ENCODE data around the gene INAFM1.

INAFM1 gene

GRCh38 chr19:47274071-47274890, at the start of gene INAFM1:
INAFM1 (plus strand) TSS chr19:47274885; CDS start chr19:47274920, 35 bp downstream.
- DNase-seq (ENCODE audit: low read depth), result peak; percentile 98
- no peaks in the 10 kb centered on the region for H3K27me3 ChIP-seq (replicated peaks; ENCODE audit: control insufficient read depth, insufficient read depth, low read length)

DNA sequence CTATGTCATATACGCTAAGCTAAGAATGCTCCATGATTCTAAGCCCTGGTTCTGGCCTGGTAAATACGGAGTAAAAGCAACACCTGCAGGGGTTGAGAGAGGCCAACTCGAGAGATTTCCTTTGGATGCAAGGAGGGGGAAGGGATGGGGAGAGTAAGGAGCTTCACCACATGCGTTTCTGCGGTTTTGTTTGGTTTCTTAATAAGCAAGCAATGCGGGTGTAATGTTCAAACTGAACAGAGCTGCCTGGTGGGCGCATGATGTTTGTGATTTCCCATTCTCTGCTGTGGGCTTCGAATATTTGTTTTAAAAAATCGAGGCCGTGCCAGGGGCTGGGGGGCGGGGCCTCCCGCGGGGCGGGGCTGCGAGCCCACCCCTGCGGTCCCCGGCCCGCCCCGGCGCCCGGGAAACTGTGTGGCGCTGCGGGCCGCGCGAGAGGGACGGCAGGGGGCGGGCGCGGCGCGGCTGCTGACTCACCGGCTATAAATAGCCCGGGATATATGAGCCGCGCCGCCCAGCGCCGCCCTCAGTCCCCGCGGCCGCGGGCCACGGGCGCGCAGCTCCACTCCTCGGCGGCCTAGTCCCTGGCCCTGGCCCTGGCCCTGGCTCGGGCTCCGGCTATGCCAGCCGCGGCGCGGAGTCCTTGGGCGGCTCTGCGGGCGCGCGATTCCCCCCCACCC, 48.8 kb upstream of the INAFM1 start:
- no peaks in the 10 kb centered on the region for H3K27me3 ChIP-seq (replicated peaks; ENCODE audit: control insufficient read depth, insufficient read depth, low read length)
- peaks cover 12% of the 10 kb centered on the region for H3K36me3 ChIP-seq (ENCODE audit: control insufficient read depth, insufficient read depth, low read length, severe bottlenecking)
- DNase-seq (ENCODE audit: low read depth), result peak; percentile 97
- peak overlapping the region; percentile 83 for H3K4me3 ChIP-seq (ENCODE audit: low read length)
- no peaks in the 10 kb centered on the region for H3K9me3 ChIP-seq (ENCODE audit: control insufficient read depth, low read length)
- peak overlapping the region; percentile 90 for H3K9ac ChIP-seq (ENCODE audit: low read length)
- H3K4me1 ChIP-seq (ENCODE audit: control insufficient read depth, insufficient read depth, low read length), result peaks cover 25% of the 10 kb centered on the region

More at GRCh38 chr19:47274071-47274890, at the start of gene INAFM1:
- Histone ChIP-seq H3K36me3 (ENCODE audit: control insufficient read depth, insufficient read depth, low read length, severe bottlenecking) (peaks cover 13% of the 10 kb centered on the region), H3K9ac (ENCODE audit: low read length) (peak within 1 kb of the TSS; percentile 98), H3K4me1 (ENCODE audit: control insufficient read depth, insufficient read depth, low read length) (peaks cover 31% of the 10 kb centered on the region), H3K4me3 (ENCODE audit: low read length) (peak within 1 kb of the TSS; percentile 94), H3K9me3 (ENCODE audit: control insufficient read depth, low read length) (no peaks in the 10 kb centered on the region)

DNA sequence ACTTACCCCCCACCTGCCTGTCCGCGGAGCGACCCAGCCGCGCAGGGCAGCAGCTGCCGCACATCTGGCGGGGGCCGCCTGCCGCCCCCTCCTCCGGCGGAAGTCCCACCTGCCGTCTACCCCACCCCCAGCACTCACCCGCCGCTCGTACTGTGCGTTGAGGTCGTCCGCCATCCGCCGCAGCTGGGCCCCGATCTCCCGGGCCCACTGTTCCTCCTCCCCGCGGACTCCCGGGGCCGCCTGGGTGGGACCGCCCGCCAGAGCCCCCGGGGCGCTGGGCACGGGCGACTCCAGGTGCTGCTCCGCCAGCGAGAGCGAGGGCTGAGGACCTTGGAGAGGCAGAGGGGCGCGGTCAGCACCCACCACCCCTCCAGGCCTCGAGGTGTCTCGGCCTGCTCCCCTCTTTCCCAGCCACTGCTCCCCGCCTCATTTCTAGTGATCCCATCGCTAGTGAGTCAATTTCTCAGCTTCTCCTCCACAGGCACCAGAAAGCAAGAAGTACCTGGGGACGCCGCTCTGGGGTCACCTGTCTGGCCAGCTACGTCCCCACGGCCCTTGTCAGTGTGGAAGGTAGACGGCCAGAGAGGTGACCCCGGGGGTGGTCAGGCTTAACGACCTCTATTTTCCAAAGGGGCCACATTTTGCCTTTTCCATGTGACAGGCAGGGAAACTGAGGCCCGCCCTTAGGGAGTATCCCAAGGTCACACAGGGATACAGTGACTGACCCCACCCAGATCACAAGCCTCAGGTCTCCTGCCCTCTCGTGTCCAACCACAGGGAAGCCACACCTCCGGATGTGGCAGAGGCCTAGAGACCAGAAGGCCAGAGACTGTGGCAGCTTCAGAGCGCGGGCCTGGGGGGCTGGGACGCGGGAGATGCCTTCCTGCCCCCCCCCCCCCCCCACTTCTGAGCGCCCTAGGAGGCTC, 48.0 kb upstream of the INAFM1 start:
- peak; percentile 78 for DNase-seq (ENCODE audit: low read depth)
- Histone ChIP-seq H3K27me3 (replicated peaks; ENCODE audit: control insufficient read depth, insufficient read depth, low read length) (no peaks in the 10 kb centered on the region), H3K4me3 (ENCODE audit: low read length) (peak overlapping the region; percentile 83), H3K9me3 (ENCODE audit: control insufficient read depth, low read length) (no peaks in the 10 kb centered on the region), H3K36me3 (ENCODE audit: control insufficient read depth, insufficient read depth, low read length, severe bottlenecking) (peaks cover 6% of the 10 kb centered on the region), H3K4me1 (ENCODE audit: control insufficient read depth, insufficient read depth, low read length) (peaks cover 28% of the 10 kb centered on the region), H3K9ac (ENCODE audit: low read length) (peak overlapping the region; percentile 90)

DNA sequence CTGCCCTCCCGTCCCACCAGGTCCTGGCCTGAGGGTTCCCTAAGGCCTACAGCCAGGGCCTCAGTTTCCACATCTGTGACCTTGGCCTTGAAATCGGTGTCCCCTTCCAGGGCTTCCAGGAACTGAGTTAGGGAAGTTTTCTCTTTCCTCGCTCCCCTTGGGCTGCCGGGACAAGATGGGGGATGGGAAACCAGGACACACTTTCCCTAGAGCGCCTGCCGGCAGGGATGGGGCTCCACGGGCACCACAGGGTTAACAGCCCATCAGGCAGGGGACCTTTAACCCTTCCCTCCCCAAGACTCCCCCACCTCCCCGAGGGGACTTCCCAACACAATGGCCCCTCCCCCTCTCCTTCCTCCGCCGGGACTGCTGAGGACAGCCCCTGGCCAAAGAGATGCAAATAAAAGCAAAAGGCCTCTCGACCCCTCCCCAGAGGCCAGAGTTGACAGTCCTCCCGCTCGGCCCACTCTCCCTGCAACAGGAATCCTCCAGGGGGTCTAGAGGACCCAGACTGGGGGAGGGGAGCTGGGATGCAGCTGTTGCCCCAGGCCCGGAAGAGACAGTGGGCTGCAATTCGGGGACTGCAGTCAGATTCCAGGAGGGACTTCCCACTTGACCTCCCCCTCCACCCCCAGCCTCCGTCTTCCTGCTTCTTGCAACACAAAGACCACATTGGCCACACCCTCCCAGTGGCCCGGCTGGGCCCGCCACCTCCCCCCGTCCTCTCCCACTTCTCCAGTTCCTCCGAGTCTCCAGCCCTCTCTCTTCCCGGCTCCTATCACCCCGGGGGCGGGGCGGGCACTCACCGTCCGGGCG, 47.1 kb upstream of the INAFM1 start:
- no peaks in the 10 kb centered on the region for H3K36me3 ChIP-seq (ENCODE audit: control insufficient read depth, insufficient read depth, low read length, severe bottlenecking)
- peaks cover 35% of the 10 kb centered on the region for H3K4me1 ChIP-seq (ENCODE audit: control insufficient read depth, insufficient read depth, low read length)
- H3K9ac ChIP-seq (ENCODE audit: low read length), result peak overlapping the region; percentile 90
- peak; percentile 94 for DNase-seq (ENCODE audit: low read depth)
- no peaks in the 10 kb centered on the region for H3K9me3 ChIP-seq (ENCODE audit: control insufficient read depth, low read length)
- no peaks in the 10 kb centered on the region for H3K27me3 ChIP-seq (replicated peaks; ENCODE audit: control insufficient read depth, insufficient read depth, low read length)
- peak overlapping the region; percentile 83 for H3K4me3 ChIP-seq (ENCODE audit: low read length)

DNA sequence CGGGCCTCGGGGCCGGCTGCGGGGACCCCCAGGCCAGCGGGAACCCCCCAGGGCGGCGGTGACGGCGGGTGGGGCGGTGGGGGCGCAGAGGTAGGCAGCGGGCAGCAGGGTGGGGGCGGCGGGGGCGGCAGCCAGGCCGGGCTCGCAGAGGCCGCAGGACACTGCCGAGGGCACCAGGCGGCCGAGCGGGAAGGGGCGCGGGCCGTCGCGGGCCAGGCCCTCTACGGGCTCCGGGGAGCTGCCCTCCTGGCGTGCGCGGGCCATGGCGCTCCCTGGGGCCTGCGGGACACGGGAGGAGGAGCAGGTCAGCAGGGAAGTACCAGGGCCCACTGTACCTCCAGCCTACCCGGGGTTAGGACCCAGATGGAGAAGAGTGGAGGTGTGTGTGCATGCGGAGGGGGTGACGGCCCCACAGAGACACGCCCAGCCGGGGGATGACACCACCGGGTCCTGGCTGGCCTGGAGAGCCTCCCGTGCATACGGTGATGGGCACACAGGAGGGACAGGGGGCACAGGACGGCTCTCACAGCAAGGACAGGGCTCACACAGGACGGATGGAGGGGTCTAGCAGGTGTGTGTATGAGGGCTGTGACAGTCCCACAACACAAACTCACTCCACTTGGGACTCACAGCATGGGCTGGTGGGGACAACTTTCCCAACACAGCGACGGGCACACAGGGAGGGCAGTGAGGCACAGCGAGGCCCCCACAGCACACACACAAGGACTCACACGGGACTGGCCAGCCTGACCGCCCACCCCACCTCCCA, 46.3 kb upstream of the INAFM1 start:
- H3K4me3 ChIP-seq (ENCODE audit: low read length), result peak overlapping the region; percentile 91
- peak; percentile 57 for DNase-seq (ENCODE audit: low read depth)
- no peaks in the 10 kb centered on the region for H3K9me3 ChIP-seq (ENCODE audit: control insufficient read depth, low read length)
- H3K4me1 ChIP-seq (ENCODE audit: control insufficient read depth, insufficient read depth, low read length), result peaks cover 38% of the 10 kb centered on the region
- no peaks in the 10 kb centered on the region for H3K27me3 ChIP-seq (replicated peaks; ENCODE audit: control insufficient read depth, insufficient read depth, low read length)
- no peaks in the 10 kb centered on the region for H3K36me3 ChIP-seq (ENCODE audit: control insufficient read depth, insufficient read depth, low read length, severe bottlenecking)
- H3K9ac ChIP-seq (ENCODE audit: low read length), result peak overlapping the region; percentile 93

- peaks cover 38% of the 10 kb centered on the region for H3K4me1 ChIP-seq (ENCODE audit: control insufficient read depth, insufficient read depth, low read length)
- no peaks in the 10 kb centered on the region for H3K27me3 ChIP-seq (replicated peaks; ENCODE audit: control insufficient read depth, insufficient read depth, low read length)
- no peaks in the 10 kb centered on the region for H3K9me3 ChIP-seq (ENCODE audit: control insufficient read depth, low read length)
- H3K4me3 ChIP-seq (ENCODE audit: low read length), result peak overlapping the region; percentile 91
- H3K9ac ChIP-seq (ENCODE audit: low read length), result peak overlapping the region; percentile 93
- peak; percentile 64 for DNase-seq (ENCODE audit: low read depth)
- H3K36me3 ChIP-seq (ENCODE audit: control insufficient read depth, insufficient read depth, low read length, severe bottlenecking), result no peaks in the 10 kb centered on the region
Observed at GRCh38 chr19:47228937-47229675, 45.6 kb upstream of the INAFM1 start.

GRCh38 chr19:47229676-47230053, 45.0 kb upstream of the INAFM1 start:
- peak overlapping the region; percentile 91 for H3K4me3 ChIP-seq (ENCODE audit: low read length)
- peak; percentile 48 for DNase-seq (ENCODE audit: low read depth)
- H3K9me3 ChIP-seq (ENCODE audit: control insufficient read depth, low read length), result no peaks in the 10 kb centered on the region
- H3K9ac ChIP-seq (ENCODE audit: low read length), result peak overlapping the region; percentile 93
- peaks cover 38% of the 10 kb centered on the region for H3K4me1 ChIP-seq (ENCODE audit: control insufficient read depth, insufficient read depth, low read length)
- H3K36me3 ChIP-seq (ENCODE audit: control insufficient read depth, insufficient read depth, low read length, severe bottlenecking), result no peaks in the 10 kb centered on the region
- H3K27me3 ChIP-seq (replicated peaks; ENCODE audit: control insufficient read depth, insufficient read depth, low read length), result no peaks in the 10 kb centered on the region

- peak; percentile 83 for DNase-seq (ENCODE audit: low read depth)
- H3K27me3 ChIP-seq (replicated peaks; ENCODE audit: control insufficient read depth, insufficient read depth, low read length), result no peaks in the 10 kb centered on the region
Observed at GRCh38 chr19:47230054-47230920, 44.4 kb upstream of the INAFM1 start.

GRCh38 chr19:47230921-47231214, 43.8 kb upstream of the INAFM1 start, which contains the start of gene BBC3:
BBC3 (minus strand) TSS chr19:47231199; CDS start chr19:47228431, 2,768 bp downstream.
- peak within 1 kb of the TSS; percentile 93 for H3K9ac ChIP-seq (ENCODE audit: low read length)
- peak within 1 kb of the TSS; percentile 91 for H3K4me3 ChIP-seq (ENCODE audit: low read length)

More at GRCh38 chr19:47230054-47230920, 44.4 kb upstream of the INAFM1 start:
- peaks cover 38% of the 10 kb centered on the region for H3K4me1 ChIP-seq (ENCODE audit: control insufficient read depth, insufficient read depth, low read length)
- H3K9ac ChIP-seq (ENCODE audit: low read length), result peak overlapping the region; percentile 93
- H3K36me3 ChIP-seq (ENCODE audit: control insufficient read depth, insufficient read depth, low read length, severe bottlenecking), result no peaks in the 10 kb centered on the region
- peak overlapping the region; percentile 91 for H3K4me3 ChIP-seq (ENCODE audit: low read length)
- H3K9me3 ChIP-seq (ENCODE audit: control insufficient read depth, low read length), result no peaks in the 10 kb centered on the region

More at GRCh38 chr19:47230921-47231214, 43.8 kb upstream of the INAFM1 start, which contains the start of gene BBC3:
- no peak for DNase-seq (ENCODE audit: low read depth)
- H3K36me3 ChIP-seq (ENCODE audit: control insufficient read depth, insufficient read depth, low read length, severe bottlenecking), result no peaks in the 10 kb centered on the region
- H3K27me3 ChIP-seq (replicated peaks; ENCODE audit: control insufficient read depth, insufficient read depth, low read length), result no peaks in the 10 kb centered on the region
- H3K9me3 ChIP-seq (ENCODE audit: control insufficient read depth, low read length), result no peaks in the 10 kb centered on the region
- H3K4me1 ChIP-seq (ENCODE audit: control insufficient read depth, insufficient read depth, low read length), result peaks cover 34% of the 10 kb centered on the region
